Prostate gland (tissue), 2 donors: Measurements from ENCODE around the gene ZNF709.

Source experiments
- CTCF ChIP-seq, 4 experiments: fragments of 200-600 bp in 2 of 4; fragments of 450-650 bp in 2 of 4; sonication (generic) in 2 of 4; IDR thresholded peaks; 1 replicate in 3 of 4; 2 replicates in 1 of 4; pipeline ENCODE4 v1.5.1; 2016 to 2019; ENCODE audit warnings: antibody characterized with exemption in 4 of 4, mild to moderate bottlenecking in 2 of 4, moderate library complexity in 2 of 4
- POLR2A ChIP-seq: fragments of 450-650 bp; IDR thresholded peaks from one replicate; pipeline ENCODE4 v1.6.1; 2016; ENCODE audit warnings: antibody characterized with exemption, mild to moderate bottlenecking
- POLR2AphosphoS5 ChIP-seq: sonication (generic); formaldehyde crosslinking; IDR thresholded peaks from one replicate; pipeline ENCODE4 v1.6.1; 2017; ENCODE audit warnings: antibody characterized with exemption

- no peak for TF ChIP-seq CTCF (IDR thresholded peaks at IDR 0.05)
- no peak for TF ChIP-seq POLR2A
- TF ChIP-seq POLR2AphosphoS5 = no peak
These were observed 19.4 kb downstream of the ZNF709 start for GRCh38 chr19:12465211-12465610.
